Measurements from ENCODE around the gene RAB3C.

Gene RAB3C

DNA sequence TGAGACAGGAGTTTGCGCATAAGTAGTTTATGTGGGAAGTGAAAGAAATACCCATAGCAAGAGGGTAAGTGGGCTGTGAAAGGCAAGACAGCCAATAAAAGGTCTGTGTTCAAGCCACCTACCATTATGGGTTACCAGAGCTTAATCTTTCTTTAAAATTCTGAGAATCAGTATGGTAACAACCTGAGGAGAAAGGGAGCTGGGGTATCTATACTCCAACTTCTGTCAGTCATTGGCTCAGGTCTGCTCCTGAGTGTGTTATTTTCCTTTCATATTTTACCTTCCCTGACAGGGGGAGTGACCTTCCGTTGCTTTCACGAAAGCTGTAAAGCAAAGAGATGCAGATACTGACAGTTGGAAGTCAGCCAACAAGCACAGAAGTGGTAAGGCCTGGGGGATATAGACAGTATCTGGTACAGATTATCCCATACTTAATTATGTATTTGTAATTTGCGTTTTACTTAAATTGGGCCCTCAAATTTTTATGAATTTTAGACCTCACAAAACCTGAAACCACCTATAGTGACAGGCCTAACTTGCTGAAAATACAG is 233.4 kb downstream of the RAB3C start:
- Histone ChIP-seq H2AFZ (ENCODE audit: low read length) (no peak overlapping the region), H3K4me1 (ENCODE audit: insufficient read depth, low read length, poor library complexity, severe bottlenecking) (no peaks in the 10 kb centered on the region), H3K79me2 (ENCODE audit: insufficient read depth, low read length) (no peaks in the 10 kb centered on the region), H3K9me3 (ENCODE audit: insufficient read depth, low read depth, low read length) (no peaks in the 10 kb centered on the region), H4K20me1 (ENCODE audit: insufficient read depth, low read length, poor library complexity, severe bottlenecking) (no peaks in the 10 kb centered on the region), H3K9me2 (replicated peaks; ENCODE audit: low read depth, low read length) (no peaks in the 10 kb centered on the region), H3K36me3 (ENCODE audit: insufficient read depth, low read length) (no peaks in the 10 kb centered on the region), H3K4me2 (ENCODE audit: low read depth, low read length, poor library complexity, severe bottlenecking) (no peak overlapping the region), H3K27me3 (ENCODE audit: insufficient read depth, low read length, poor library complexity, severe bottlenecking) (no peaks in the 10 kb centered on the region), H3K4me3 (ENCODE audit: low read length, poor library complexity, severe bottlenecking) (no peak overlapping the region), H3K9ac (ENCODE audit: low read depth, low read length, poor library complexity, severe bottlenecking) (no peak overlapping the region), H3F3A (ENCODE audit: low read depth) (no peaks in the 10 kb centered on the region)
- TF ChIP-seq, protein P1, sequence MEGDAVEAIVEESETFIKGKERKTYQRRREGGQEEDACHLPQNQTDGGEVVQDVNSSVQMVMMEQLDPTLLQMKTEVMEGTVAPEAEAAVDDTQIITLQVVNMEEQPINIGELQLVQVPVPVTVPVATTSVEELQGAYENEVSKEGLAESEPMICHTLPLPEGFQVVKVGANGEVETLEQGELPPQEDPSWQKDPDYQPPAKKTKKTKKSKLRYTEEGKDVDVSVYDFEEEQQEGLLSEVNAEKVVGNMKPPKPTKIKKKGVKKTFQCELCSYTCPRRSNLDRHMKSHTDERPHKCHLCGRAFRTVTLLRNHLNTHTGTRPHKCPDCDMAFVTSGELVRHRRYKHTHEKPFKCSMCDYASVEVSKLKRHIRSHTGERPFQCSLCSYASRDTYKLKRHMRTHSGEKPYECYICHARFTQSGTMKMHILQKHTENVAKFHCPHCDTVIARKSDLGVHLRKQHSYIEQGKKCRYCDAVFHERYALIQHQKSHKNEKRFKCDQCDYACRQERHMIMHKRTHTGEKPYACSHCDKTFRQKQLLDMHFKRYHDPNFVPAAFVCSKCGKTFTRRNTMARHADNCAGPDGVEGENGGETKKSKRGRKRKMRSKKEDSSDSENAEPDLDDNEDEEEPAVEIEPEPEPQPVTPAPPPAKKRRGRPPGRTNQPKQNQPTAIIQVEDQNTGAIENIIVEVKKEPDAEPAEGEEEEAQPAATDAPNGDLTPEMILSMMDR (conservative IDR thresholded peaks at IDR 0.05; ENCODE audit: low read length) = no peak

DNA sequence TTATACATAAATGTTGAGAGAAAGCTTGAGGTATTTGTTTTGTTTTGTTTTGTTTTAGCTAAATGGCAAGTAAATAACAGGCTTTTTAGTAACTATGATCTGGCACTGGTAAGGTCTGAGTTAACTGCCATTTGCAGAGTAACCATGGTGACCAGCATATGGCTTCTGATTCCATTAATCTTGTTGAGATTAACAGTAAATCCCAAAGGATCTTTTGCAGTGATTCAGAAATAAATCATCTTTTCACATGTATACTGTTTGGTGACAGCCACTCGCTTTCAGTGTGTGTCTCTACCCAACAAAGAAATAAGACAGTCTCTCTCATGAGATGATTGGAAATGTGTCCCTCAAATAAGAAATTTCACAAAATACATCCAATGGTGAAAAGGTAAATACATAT is 235.6 kb downstream of the RAB3C start:
- H2AFZ ChIP-seq (ENCODE audit: low read length) = no peak overlapping the region
- no peaks in the 10 kb centered on the region for H3K36me3 ChIP-seq (ENCODE audit: insufficient read depth, low read length)
- H3K4me3 ChIP-seq (ENCODE audit: low read length, poor library complexity, severe bottlenecking) = no peak overlapping the region
- H3K27me3 ChIP-seq (ENCODE audit: insufficient read depth, low read length, poor library complexity, severe bottlenecking) = no peaks in the 10 kb centered on the region
- no peak overlapping the region for H3K4me2 ChIP-seq (ENCODE audit: low read depth, low read length, poor library complexity, severe bottlenecking)
- no peaks in the 10 kb centered on the region for H4K20me1 ChIP-seq (ENCODE audit: insufficient read depth, low read length, poor library complexity, severe bottlenecking)
- no peaks in the 10 kb centered on the region for H3K9me3 ChIP-seq (ENCODE audit: insufficient read depth, low read depth, low read length)
- H3K4me1 ChIP-seq (ENCODE audit: insufficient read depth, low read length, poor library complexity, severe bottlenecking) = no peaks in the 10 kb centered on the region
- no peaks in the 10 kb centered on the region for H3K79me2 ChIP-seq (ENCODE audit: insufficient read depth, low read length)
- no peaks in the 10 kb centered on the region for H3K9me2 ChIP-seq (replicated peaks; ENCODE audit: low read depth, low read length)
- H3K9ac ChIP-seq (ENCODE audit: low read depth, low read length, poor library complexity, severe bottlenecking) = no peak overlapping the region
- no peaks in the 10 kb centered on the region for H3F3A ChIP-seq (ENCODE audit: low read depth)
- TF ChIP-seq, protein P1 (conservative IDR thresholded peaks at IDR 0.05; ENCODE audit: low read length) = no peak
- TF ChIP-seq EZH2phosphoT487 (IDR thresholded peaks at IDR 0.05; ENCODE audit: borderline replicate concordance) = no peak

DNA sequence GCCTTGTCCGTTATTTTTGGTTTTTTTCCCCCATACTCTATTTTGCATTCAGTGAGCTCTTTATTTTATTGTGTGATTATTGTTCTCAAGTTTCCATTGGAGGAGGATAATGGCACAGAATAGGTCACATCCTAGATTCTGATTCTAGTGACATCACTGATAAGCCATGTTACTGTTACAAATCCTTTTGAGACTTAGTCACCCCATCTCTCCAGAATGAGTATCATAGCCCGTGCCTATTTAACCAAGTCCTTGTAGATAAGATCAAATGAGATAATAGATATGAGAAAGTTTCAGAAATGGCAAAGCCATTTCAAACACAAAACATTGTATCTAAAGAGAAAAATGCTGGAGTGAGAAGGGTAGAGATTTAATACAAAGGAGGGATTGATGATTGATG is 242.6 kb downstream of the RAB3C start:
- no peak overlapping the region for H2AFZ ChIP-seq (ENCODE audit: low read length)
- no peak for TF ChIP-seq EZH2phosphoT487 (IDR thresholded peaks at IDR 0.05; ENCODE audit: borderline replicate concordance)
- TF ChIP-seq, protein P1 (conservative IDR thresholded peaks at IDR 0.05; ENCODE audit: low read length) = no peak

More for the DNA sequence above, 242.6 kb downstream of the RAB3C start:
- Histone ChIP-seq H3K9ac (ENCODE audit: low read depth, low read length, poor library complexity, severe bottlenecking) (no peak overlapping the region), H3K4me1 (ENCODE audit: insufficient read depth, low read length, poor library complexity, severe bottlenecking) (no peaks in the 10 kb centered on the region), H3K4me3 (ENCODE audit: low read length, poor library complexity, severe bottlenecking) (no peak overlapping the region), H3K4me2 (ENCODE audit: low read depth, low read length, poor library complexity, severe bottlenecking) (no peak overlapping the region), H3F3A (ENCODE audit: low read depth) (no peaks in the 10 kb centered on the region), H3K9me2 (replicated peaks; ENCODE audit: low read depth, low read length) (no peaks in the 10 kb centered on the region), H3K27me3 (ENCODE audit: insufficient read depth, low read length, poor library complexity, severe bottlenecking) (no peaks in the 10 kb centered on the region), H3K36me3 (ENCODE audit: insufficient read depth, low read length) (no peaks in the 10 kb centered on the region), H3K9me3 (ENCODE audit: insufficient read depth, low read depth, low read length) (no peaks in the 10 kb centered on the region), H4K20me1 (ENCODE audit: insufficient read depth, low read length, poor library complexity, severe bottlenecking) (no peaks in the 10 kb centered on the region), H3K79me2 (ENCODE audit: insufficient read depth, low read length) (no peaks in the 10 kb centered on the region)
